K562 (cell line): ENCODE results near the gene MED16. TPM values are rescaled to one million over a fixed set of nuclear protein-coding genes. Genes with fewer than 3 reads are reported as not detected.
A peak's percentile ranks its signal among the peaks of the same experiment; 100 is the strongest.

Source experiments
- ATAC-seq: fragments of 200-7000 bp; cut with Tn5 transposase; 3 replicates; pipeline ENCODE4 v1.9.1; 2020; ENCODE audit warnings: moderate library complexity
- BruUV-seq: library from RNA; stranded (reverse); fragments of 400-500 nt; replicated peaks from 2 replicates; lab custom pipeline; 2021; lab: Mats Ljungman, UMichigan
- CTCF ChIA-PET: fragments of 300-600 bp; formaldehyde crosslinking; extraction: SDS; loops from one replicate; lab custom pipeline; 2021; ENCODE audit warnings: low intra/inter-chr PET ratio; lab: Yijun Ruan, JAX
- POLR2A ChIA-PET: fragments of 300-600, 350-650 bp; sonication (Branson Sonifier 250); formaldehyde crosslinking; extraction: SDS; loops from one replicate; lab custom pipeline; 2021; ENCODE audit warnings: antibody characterized with exemption, inconsistent platforms; lab: Yijun Ruan, JAX
- DNase-seq, 4 experiments: peaks; one replicate each; pipeline versions ENCODE4 v3.0.0 to v3.0.0-alpha.2; 2011 to 2018; ENCODE audit warnings: low spot score in 3 of 4, mixed read lengths in 3 of 4; ENCODE audit errors: extremely low read depth in 1 of 4
- FAIRE-seq: peaks from 2 replicates; lab custom pipeline; 2011; peaks lifted over from hg19 to GRCh38; lab: Jason Lieb, UNC
- H2AFZ ChIP-seq: 2 replicates; pipeline ENCODE4 v1.6.0; 2011; ENCODE audit warnings: low read depth, low read length, control low read depth, inconsistent platforms
- H3K27ac ChIP-seq: fragments of 200-600 bp; 3 replicates; pipeline ENCODE4 v1.8.0; 2011; ENCODE audit warnings: low read depth, mild to moderate bottlenecking, control low read depth, inconsistent platforms, low read length, moderate library complexity, mixed read lengths; ENCODE audit errors: extremely low read depth
- H3K27me3 ChIP-seq, 2 experiments: fragments of 300-600 bp in 1 of 2; 2 replicates in 1 of 2; 3 replicates in 1 of 2; pipeline versions ENCODE4 v1.6.0 to v1.8.0; 2011; ENCODE audit warnings: inconsistent platforms in 2 of 2, low read length in 2 of 2, mild to moderate bottlenecking in 1 of 2, mixed read lengths in 1 of 2, moderate library complexity in 1 of 2; ENCODE audit not compliant: control insufficient read depth in 2 of 2, insufficient read depth in 2 of 2
- H3K36me3 ChIP-seq: fragments of 300-600 bp; 3 replicates; pipeline ENCODE4 v1.8.0; 2011; ENCODE audit warnings: mild to moderate bottlenecking, low read length, inconsistent platforms; ENCODE audit not compliant: control insufficient read depth, insufficient read depth
- H3K4me1 ChIP-seq, 2 experiments: fragments of 200-600 bp in 1 of 2; replicated peaks in 1 of 2; 2 replicates in 1 of 2; 3 replicates in 1 of 2; pipeline versions ENCODE4 v1.5.1 to v1.8.0; 2011; ENCODE audit warnings: inconsistent platforms in 2 of 2, low read length in 2 of 2, mild to moderate bottlenecking in 1 of 2, mixed read lengths in 1 of 2, moderate library complexity in 1 of 2; ENCODE audit not compliant: control insufficient read depth in 2 of 2, insufficient read depth in 2 of 2
- H3K4me2 ChIP-seq: 2 replicates; pipeline ENCODE4 v1.6.1; 2011; ENCODE audit warnings: low read length, control low read depth, inconsistent platforms, mixed read lengths; ENCODE audit not compliant: insufficient read depth
- H3K4me3 ChIP-seq: fragments of 200-600 bp; sonication (generic), shearing (Covaris generic); 2 replicates; pipeline ENCODE4 v1.5.1; 2016; ENCODE audit warnings: control low read depth, inconsistent platforms
- H3K79me2 ChIP-seq: fragments of 200-600 bp; 3 replicates; pipeline ENCODE4 v1.8.0; 2011; ENCODE audit warnings: low read length, inconsistent platforms; ENCODE audit not compliant: control insufficient read depth, insufficient read depth
- H3K9ac ChIP-seq, 2 experiments: 2 replicates each; pipeline versions ENCODE4 v1.6.0 to v1.6.1; 2011; ENCODE audit warnings: low read depth in 2 of 2, low read length in 2 of 2, control low read depth in 1 of 2, inconsistent platforms in 1 of 2, mild to moderate bottlenecking in 1 of 2, mixed read lengths in 1 of 2; ENCODE audit not compliant: insufficient read depth in 1 of 2
- H3K9me1 ChIP-seq: one replicate; pipeline ENCODE4 v1.6.0; 2011; ENCODE audit warnings: inconsistent platforms, mild to moderate bottlenecking, low read length, moderate library complexity; ENCODE audit not compliant: control insufficient read depth, insufficient read depth
- H3K9me3 ChIP-seq: replicated peaks from 2 replicates; pipeline ENCODE4 v1.5.1; 2011; ENCODE audit warnings: low read depth, low read length, inconsistent platforms; ENCODE audit not compliant: control insufficient read depth, insufficient read depth
- H4K20me1 ChIP-seq: replicated peaks from 2 replicates; pipeline ENCODE4 v1.6.1; 2011; ENCODE audit warnings: low read length, inconsistent platforms, mixed read lengths; ENCODE audit not compliant: control insufficient read depth, insufficient read depth
- HDAC8 ChIP-seq: fragments of 450-650 bp; IDR thresholded peaks from 2 replicates; pipeline ENCODE4 v1.6.1; 2016; ENCODE audit warnings: mild to moderate bottlenecking, missing genetic modification characterization, moderate library complexity, missing compliant biosample characterization
- OTX1 ChIP-seq: fragments of 450-650 bp; formaldehyde crosslinking; IDR thresholded peaks from 2 replicates; pipeline ENCODE4 v1.4.0; 2022; ENCODE audit warnings: mild to moderate bottlenecking
- ZNF766 ChIP-seq: fragments of 200-800 bp; sonication (Bioruptor generic); conservative IDR thresholded peaks from 2 replicates; pipeline ENCODE4 v1.6.1; 2016; ENCODE audit warnings: missing genetic modification characterization, missing compliant biosample characterization
- WGBS: fragments of 100-300 bp; shearing (Covaris generic); methylation state at CpG from one replicate; pipeline ENCODE4 v1.1.6; 2016; ENCODE audit warnings: low coverage, mixed read lengths; ENCODE audit not compliant: insufficient coverage; ENCODE audit errors: missing lambda C conversion rate; 5-methylcytosine and 5-hydroxymethylcytosine counted together
- in situ Hi-C: fragments of 300-500 bp; cut with MboI; formaldehyde crosslinking; loops from 4 replicates; pipeline ENCODE4 v1.15.0; 2018; ENCODE audit warnings: inconsistent platforms, mixed read lengths
- intact Hi-C: fragments of 100-400 bp; cut with micrococcal nuclease; formaldehyde crosslinking; loops from 2 replicates; pipeline ENCODE4 v1.14.2; 2022
- polyA plus RNA-seq, 8 experiments: library from polyadenylated mRNA; depleted of rRNA in 4 of 8; stranded (reverse) in 5 of 8; unstranded in 3 of 8; fragments of >200 nt; fragmentation: Nextera tagmentation in 2 of 8; fragmentation: Illumina TruSeq in 1 of 8; extraction: Ambion mirVana in 2 of 8; extraction: Trizol in 1 of 8; gene quantifications; 2 replicates each; pipeline versions ENCODE4 v1.2.1 to v1.2.3, GENCODE V29; 2011 to 2014; ENCODE audit warnings: inconsistent platforms in 1 of 8, missing spikeins in 1 of 8
- total RNA-seq, 7 experiments: library from RNA; depleted of rRNA in 6 of 7; stranded (reverse); fragments of >200 nt in 6 of 7; fragmentation: Illumina TruSeq in 2 of 7; extraction: Trizol in 2 of 7; gene quantifications; 2 replicates each; pipeline versions ENCODE4 v1.2.1 to v1.2.3, GENCODE V29; 2011 to 2021; ENCODE audit warnings: low replicate concordance in 1 of 7
- TF ChIP-seq, protein P1 (sequence below): fragments of 250-450 bp; sonication (Bioruptor Pico); IDR thresholded peaks from 2 replicates; pipeline ENCODE4 v1.4.0; 2020
- TF ChIP-seq, protein P2 (sequence below), 3 experiments: fragments of 200-800 bp in 1 of 3; sonication (Bioruptor generic) in 1 of 3; sonication (generic) in 1 of 3; formaldehyde crosslinking in 1 of 3; IDR thresholded peaks; 2 replicates each; pipeline versions ENCODE4 v1.6.1 to v1.8.0; 2016 to 2022; ENCODE audit warnings: mild to moderate bottlenecking in 2 of 3, missing compliant biosample characterization in 2 of 3, missing genetic modification characterization in 2 of 3, missing genetic modification reagents in 1 of 3
- TF ChIP-seq, protein P3 (sequence below): sonication (generic); formaldehyde crosslinking; IDR thresholded peaks from 2 replicates; pipeline ENCODE4 v1.8.1; 2023; ENCODE audit warnings: mild to moderate bottlenecking, missing genetic modification reagents
- TF ChIP-seq, protein P4 (sequence below): fragments of 450-650 bp; IDR thresholded peaks from 2 replicates; pipeline ENCODE4 v1.6.1; 2016; ENCODE audit warnings: borderline replicate concordance
- TF ChIP-seq, protein P5 (sequence below): fragments of 250-450 bp; sonication (Bioruptor Pico); IDR thresholded peaks from 2 replicates; pipeline ENCODE4 v1.8.0; 2022; ENCODE audit warnings: inconsistent platforms, mild to moderate bottlenecking, moderate library complexity, borderline replicate concordance

MED16 gene
- total and polyA plus RNA-seq, 9 of the 15 experiments (the other 6 are each of a cell fraction or from before 2014, with no cell fraction given): 0.89 to 59.9 (median 8.6) TPM

DNA sequence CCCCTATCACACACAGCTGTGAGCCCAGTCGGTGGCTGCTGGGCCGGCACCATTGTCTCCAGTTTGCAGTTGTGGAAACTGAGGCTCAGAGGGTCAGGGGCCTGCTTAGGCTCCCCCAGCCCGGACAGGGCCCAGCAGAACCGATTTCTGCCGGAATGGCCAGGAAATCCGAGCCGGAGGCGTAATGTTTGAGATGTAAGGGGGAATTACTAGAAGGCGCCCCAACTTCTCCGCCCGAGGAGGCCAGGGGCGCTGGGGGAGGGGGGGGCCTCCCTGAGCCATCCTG is 25.1 kb upstream of the MED16 start:
- peaks cover 33% of the 10 kb centered on the region for H3K79me2 ChIP-seq
- H4K20me1 ChIP-seq: no peaks in the 10 kb centered on the region
- peak overlapping the region; percentile 89 for H3K27ac ChIP-seq
- DNase-seq: no peak
- peak overlapping the region; percentile 84 for H3K4me2 ChIP-seq
- intact Hi-C loops (no loop called here), in situ Hi-C loops (no loop called here)
- FAIRE-seq: no peak
- no peaks in the 10 kb centered on the region for H3K9me1 ChIP-seq
- H3K9me3 ChIP-seq: no peaks in the 10 kb centered on the region
- peak overlapping the region; percentile 83 to 94 for H3K9ac ChIP-seq
- peaks cover 6 to 70% of the 10 kb centered on the region in 2 experiments; a peak in 4 of 5 replicates for H3K4me1 ChIP-seq
- no peak for ATAC-seq
- CTCF ChIA-PET: interaction anchor here (0.7 to 6.8 kb wide), 5 partner anchors 25 to 148 kb away, joined by 3 to 74 read pairs (median 6); partner anchors contain the start of genes MED16 and RNU6-9
- WGBS: 4% methylated on average over 8 of the region's 12 CpGs
- no TSS peak for BruUV-seq
- H3K27me3 ChIP-seq: no peaks in the 10 kb centered on the region
- H3K4me3 ChIP-seq: peak overlapping the region; percentile 65
- POLR2A ChIA-PET: interaction anchor here (0.6 kb wide), 2 partner anchors 29 to 70 kb away, joined by 3 read pairs; no protein-coding TSS in a partner anchor
- H3K36me3 ChIP-seq: peaks cover 8% of the 10 kb centered on the region; the same call in 1 of the 3 replicates
- H2AFZ ChIP-seq: peak overlapping the region; percentile 83
- no peak for TF ChIP-seq OTX1 (CRISPR knock-in tag)
- TF ChIP-seq, protein P1, sequence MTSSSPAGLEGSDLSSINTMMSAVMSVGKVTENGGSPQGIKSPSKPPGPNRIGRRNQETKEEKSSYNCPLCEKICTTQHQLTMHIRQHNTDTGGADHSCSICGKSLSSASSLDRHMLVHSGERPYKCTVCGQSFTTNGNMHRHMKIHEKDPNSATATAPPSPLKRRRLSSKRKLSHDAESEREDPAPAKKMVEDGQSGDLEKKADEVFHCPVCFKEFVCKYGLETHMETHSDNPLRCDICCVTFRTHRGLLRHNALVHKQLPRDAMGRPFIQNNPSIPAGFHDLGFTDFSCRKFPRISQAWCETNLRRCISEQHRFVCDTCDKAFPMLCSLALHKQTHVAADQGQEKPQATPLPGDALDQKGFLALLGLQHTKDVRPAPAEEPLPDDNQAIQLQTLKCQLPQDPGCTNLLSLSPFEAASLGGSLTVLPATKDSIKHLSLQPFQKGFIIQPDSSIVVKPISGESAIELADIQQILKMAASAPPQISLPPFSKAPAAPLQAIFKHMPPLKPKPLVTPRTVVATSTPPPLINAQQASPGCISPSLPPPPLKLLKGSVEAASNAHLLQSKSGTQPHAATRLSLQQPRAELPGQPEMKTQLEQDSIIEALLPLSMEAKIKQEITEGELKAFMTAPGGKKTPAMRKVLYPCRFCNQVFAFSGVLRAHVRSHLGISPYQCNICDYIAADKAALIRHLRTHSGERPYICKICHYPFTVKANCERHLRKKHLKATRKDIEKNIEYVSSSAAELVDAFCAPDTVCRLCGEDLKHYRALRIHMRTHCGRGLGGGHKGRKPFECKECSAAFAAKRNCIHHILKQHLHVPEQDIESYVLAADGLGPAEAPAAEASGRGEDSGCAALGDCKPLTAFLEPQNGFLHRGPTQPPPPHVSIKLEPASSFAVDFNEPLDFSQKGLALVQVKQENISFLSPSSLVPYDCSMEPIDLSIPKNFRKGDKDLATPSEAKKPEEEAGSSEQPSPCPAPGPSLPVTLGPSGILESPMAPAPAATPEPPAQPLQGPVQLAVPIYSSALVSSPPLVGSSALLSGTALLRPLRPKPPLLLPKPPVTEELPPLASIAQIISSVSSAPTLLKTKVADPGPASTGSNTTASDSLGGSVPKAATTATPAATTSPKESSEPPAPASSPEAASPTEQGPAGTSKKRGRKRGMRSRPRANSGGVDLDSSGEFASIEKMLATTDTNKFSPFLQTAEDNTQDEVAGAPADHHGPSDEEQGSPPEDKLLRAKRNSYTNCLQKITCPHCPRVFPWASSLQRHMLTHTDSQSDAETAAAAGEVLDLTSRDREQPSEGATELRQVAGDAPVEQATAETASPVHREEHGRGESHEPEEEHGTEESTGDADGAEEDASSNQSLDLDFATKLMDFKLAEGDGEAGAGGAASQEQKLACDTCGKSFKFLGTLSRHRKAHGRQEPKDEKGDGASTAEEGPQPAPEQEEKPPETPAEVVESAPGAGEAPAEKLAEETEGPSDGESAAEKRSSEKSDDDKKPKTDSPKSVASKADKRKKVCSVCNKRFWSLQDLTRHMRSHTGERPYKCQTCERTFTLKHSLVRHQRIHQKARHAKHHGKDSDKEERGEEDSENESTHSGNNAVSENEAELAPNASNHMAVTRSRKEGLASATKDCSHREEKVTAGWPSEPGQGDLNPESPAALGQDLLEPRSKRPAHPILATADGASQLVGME (CRISPR knock-in tag): no peak
- TF ChIP-seq HDAC8 (tag): no peak
- TF ChIP-seq, protein P2, sequence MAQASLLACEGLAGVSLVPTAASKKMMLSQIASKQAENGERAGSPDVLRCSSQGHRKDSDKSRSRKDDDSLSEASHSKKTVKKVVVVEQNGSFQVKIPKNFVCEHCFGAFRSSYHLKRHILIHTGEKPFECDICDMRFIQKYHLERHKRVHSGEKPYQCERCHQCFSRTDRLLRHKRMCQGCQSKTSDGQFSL (CRISPR knock-in tag; IDR thresholded peaks at IDR 0.05): no peak
- TF ChIP-seq, protein P2 (tag; IDR thresholded peaks at IDR 0.05): 0 out of 4 replicates have a peak, but pooled peaks of 1 of the 2 experiments have one; percentile 10
- TF ChIP-seq, protein P3, sequence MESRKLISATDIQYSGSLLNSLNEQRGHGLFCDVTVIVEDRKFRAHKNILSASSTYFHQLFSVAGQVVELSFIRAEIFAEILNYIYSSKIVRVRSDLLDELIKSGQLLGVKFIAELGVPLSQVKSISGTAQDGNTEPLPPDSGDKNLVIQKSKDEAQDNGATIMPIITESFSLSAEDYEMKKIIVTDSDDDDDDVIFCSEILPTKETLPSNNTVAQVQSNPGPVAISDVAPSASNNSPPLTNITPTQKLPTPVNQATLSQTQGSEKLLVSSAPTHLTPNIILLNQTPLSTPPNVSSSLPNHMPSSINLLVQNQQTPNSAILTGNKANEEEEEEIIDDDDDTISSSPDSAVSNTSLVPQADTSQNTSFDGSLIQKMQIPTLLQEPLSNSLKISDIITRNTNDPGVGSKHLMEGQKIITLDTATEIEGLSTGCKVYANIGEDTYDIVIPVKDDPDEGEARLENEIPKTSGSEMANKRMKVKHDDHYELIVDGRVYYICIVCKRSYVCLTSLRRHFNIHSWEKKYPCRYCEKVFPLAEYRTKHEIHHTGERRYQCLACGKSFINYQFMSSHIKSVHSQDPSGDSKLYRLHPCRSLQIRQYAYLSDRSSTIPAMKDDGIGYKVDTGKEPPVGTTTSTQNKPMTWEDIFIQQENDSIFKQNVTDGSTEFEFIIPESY (CRISPR knock-in tag): no peak
- TF ChIP-seq, protein P4, sequence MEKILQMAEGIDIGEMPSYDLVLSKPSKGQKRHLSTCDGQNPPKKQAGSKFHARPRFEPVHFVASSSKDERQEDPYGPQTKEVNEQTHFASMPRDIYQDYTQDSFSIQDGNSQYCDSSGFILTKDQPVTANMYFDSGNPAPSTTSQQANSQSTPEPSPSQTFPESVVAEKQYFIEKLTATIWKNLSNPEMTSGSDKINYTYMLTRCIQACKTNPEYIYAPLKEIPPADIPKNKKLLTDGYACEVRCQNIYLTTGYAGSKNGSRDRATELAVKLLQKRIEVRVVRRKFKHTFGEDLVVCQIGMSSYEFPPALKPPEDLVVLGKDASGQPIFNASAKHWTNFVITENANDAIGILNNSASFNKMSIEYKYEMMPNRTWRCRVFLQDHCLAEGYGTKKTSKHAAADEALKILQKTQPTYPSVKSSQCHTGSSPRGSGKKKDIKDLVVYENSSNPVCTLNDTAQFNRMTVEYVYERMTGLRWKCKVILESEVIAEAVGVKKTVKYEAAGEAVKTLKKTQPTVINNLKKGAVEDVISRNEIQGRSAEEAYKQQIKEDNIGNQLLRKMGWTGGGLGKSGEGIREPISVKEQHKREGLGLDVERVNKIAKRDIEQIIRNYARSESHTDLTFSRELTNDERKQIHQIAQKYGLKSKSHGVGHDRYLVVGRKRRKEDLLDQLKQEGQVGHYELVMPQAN: 0 out of 2 replicates have a peak, but pooled peaks have one; percentile 22
- TF ChIP-seq, protein P5, sequence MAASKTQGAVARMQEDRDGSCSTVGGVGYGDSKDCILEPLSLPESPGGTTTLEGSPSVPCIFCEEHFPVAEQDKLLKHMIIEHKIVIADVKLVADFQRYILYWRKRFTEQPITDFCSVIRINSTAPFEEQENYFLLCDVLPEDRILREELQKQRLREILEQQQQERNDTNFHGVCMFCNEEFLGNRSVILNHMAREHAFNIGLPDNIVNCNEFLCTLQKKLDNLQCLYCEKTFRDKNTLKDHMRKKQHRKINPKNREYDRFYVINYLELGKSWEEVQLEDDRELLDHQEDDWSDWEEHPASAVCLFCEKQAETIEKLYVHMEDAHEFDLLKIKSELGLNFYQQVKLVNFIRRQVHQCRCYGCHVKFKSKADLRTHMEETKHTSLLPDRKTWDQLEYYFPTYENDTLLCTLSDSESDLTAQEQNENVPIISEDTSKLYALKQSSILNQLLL (CRISPR knock-in tag): no peak
- TF ChIP-seq ZNF766 (CRISPR knock-in tag): 0 out of 2 replicates have a peak, but pooled peaks have one; percentile 25
